Lower leg skin (tissue), 4 donors: Measurements from ENCODE around the gene E2F2. TPM values are rescaled to one million over a fixed set of nuclear protein-coding genes. Genes with fewer than 3 reads are reported as not detected.

Experiments
- DNase-seq, 2 donors: peaks; one replicate each; pipeline ENCODE4 v3.0.0-alpha.2; 2019; ENCODE audit warnings: low spot score in 2 of 2
- H3K4me3 ChIP-seq: fragments of 200-600 bp; sonication (generic); 2 replicates; pipeline ENCODE4 v1.5.1; 2017; ENCODE audit warnings: mild to moderate bottlenecking, low read depth; ENCODE audit not compliant: poor library complexity, severe bottlenecking
- POLR2A ChIP-seq, 2 donors: fragments of 450-650 bp; IDR thresholded peaks; one replicate each; pipeline ENCODE4 v1.6.1; 2016 to 2017; ENCODE audit warnings: antibody characterized with exemption in 2 of 2, mild to moderate bottlenecking in 1 of 2, moderate library complexity in 1 of 2
- WGBS, 2 donors: methylation state at CpG; one replicate each; pipeline ENCODE4 v1.1.5; 2018; 5-methylcytosine and 5-hydroxymethylcytosine counted together
- intact Hi-C: fragments of 100-400 bp; cut with DNase I; formaldehyde crosslinking; loops from one replicate; pipeline ENCODE4 v1.15.0; 2023; ENCODE audit warnings: low total_unique reads
- total RNA-seq, 4 donors: library from RNA; depleted of rRNA; stranded (reverse); fragments of >200 nt; gene quantifications; one replicate each; pipeline ENCODE4 v1.1.0, GENCODE V29; 2016
- TF ChIP-seq, protein P1 (sequence below), 3 donors: fragments of 450-650 bp; IDR thresholded peaks; one replicate each; pipeline ENCODE4 v1.5.1; 2016; ENCODE audit warnings: antibody characterized with exemption in 3 of 3, mild to moderate bottlenecking in 3 of 3, moderate library complexity in 2 of 3

E2F2 gene
- total RNA-seq, 4 donors from 2014 or later = 6.0 to 12.1 (median 9.0) TPM

DNA sequence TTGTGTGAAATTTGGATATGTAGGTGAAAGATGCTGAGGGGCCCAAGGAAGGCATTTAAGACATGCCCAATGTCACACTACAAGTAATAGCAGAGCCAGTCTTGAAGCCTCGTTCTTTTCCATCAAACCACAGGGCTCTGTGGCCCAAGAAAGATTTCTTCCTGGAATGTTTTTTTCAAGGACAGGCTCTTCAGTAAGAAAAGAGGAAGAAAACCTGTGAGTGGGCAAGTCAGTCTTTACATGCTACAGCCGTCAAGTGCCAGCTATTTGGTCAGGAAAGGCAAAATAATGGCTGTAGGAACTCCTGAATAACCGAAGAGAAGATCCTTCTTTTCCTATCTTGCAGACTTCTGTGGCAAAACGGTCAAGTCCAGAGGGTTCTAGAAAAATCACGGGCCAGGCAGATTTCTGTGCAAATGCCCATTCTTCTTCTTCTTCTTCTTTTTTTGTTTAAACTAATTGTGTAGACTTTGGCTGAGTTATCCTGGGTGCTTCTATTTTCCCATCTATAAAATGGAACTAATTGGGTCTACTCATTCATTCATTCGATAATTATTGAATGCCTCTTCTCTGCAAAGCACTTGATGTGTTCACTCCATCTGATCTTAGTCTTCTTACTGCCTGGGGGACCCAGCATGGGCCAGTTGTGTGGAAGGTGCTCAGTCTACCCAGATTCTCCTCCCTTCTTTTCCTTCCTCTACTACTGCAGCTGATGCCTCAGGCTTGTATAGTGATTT lies 30.2 kb upstream of the E2F2 start:
- DNase-seq = no peak
- intact Hi-C loops = no loop called here
- TF ChIP-seq, protein P1, sequence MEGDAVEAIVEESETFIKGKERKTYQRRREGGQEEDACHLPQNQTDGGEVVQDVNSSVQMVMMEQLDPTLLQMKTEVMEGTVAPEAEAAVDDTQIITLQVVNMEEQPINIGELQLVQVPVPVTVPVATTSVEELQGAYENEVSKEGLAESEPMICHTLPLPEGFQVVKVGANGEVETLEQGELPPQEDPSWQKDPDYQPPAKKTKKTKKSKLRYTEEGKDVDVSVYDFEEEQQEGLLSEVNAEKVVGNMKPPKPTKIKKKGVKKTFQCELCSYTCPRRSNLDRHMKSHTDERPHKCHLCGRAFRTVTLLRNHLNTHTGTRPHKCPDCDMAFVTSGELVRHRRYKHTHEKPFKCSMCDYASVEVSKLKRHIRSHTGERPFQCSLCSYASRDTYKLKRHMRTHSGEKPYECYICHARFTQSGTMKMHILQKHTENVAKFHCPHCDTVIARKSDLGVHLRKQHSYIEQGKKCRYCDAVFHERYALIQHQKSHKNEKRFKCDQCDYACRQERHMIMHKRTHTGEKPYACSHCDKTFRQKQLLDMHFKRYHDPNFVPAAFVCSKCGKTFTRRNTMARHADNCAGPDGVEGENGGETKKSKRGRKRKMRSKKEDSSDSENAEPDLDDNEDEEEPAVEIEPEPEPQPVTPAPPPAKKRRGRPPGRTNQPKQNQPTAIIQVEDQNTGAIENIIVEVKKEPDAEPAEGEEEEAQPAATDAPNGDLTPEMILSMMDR (IDR thresholded peaks at IDR 0.05) = no peak
- no peak for TF ChIP-seq POLR2A (IDR thresholded peaks at IDR 0.05)
- H3K4me3 ChIP-seq = no peak overlapping the region
- WGBS, 2 donors = 45 to 66% methylated on average over 6 of the region's 6 CpGs

DNA sequence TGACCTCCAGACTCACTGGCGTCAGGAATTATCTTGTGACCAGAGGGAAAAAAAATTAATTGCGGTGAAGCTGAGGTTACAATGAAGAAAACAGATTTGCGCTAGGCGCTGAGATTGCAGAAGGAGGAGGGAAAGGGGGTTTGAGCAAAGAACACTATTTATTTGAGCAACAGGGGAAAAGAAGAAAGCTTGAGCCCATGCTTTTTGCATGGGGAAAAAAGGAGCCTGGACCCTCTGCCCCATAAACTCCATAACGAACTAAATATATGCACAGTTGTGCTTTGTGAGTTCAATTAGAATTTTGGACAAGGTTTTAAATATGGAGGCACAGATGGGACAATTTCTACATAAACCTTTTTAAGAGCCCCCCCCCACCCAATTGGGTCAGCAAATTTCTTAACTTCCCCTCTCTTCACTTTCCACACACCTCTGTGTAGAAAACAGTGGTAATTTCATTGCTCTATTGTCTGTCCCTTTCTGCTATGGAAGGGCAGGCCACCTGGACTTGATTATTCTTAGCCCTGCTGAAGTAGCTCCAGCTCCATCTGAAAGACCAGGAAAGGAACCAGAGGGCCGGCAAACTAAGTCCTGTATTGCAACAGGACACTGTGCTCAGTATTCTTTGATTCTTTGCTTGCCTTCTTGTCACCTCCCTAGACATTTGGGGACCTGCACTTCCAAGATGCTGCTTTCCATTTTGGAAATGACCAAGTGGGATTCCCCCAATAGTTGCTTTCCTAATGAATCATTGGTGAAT lies 29.1 kb upstream of the E2F2 start:
- H3K4me3 ChIP-seq = peak overlapping the region; percentile 9
- DNase-seq = no peak
- 8 to 13% methylated on average over 6 of the region's 6 CpGs for WGBS, 2 donors
- intact Hi-C loops = loop anchor here (5.0 kb wide), 1 partner anchor 32 kb away; no protein-coding TSS in a partner anchor
- no peak for TF ChIP-seq POLR2A (IDR thresholded peaks at IDR 0.05)
- TF ChIP-seq, protein P1 (IDR thresholded peaks at IDR 0.05) = no peak

DNA sequence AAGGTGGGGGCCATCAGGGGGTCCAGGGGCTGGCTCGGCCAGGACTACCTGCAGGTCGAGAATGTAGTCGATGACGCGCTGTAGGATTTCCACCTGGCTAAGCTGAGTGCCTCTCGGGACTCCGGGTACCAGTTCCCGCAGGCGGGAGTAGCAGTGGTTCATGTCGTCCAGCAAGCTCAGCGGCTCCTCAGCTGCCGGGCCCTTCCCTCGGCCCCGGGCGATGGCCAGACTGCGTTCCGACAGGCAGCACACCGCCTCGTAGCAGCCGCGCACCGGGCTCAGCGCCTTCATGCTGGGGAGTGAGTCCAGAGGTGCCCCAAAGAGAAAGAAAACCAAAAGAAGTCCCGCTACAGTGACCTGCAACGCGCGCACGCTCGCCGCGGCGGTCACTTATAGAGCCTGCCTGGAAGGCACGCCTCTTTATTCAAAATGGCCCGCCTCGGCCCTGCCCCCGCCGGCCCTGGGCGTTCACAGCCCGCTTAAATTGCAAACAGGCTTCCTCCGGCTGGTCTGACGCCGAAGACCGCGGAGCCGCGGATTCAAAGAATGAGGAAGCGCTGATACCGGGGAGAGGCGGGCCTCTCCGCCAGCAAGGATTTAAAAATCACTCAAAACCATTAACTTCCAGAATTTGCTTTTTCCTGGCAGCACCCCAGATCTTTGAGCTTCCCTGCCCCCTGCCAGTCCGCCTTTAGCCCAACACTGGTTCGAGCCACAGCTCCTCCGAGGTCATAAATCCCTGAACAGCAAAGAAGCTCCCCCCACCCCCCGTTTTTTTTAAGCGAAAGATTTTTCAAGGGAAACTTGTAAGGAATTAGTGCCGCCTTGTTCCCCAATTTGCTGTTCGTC lies 28.3 kb upstream of the E2F2 start, which contains the start of gene ID3:
ID3 (minus strand) TSS at position 366 of the 849 bp plus-strand sequence; CDS start at position 291, 75 bp downstream.
- intact Hi-C loops = loop anchor here (5.0 kb wide), 1 partner anchor 33 kb away; no protein-coding TSS in a partner anchor
- peak; percentile 97 to 100 for DNase-seq
- 0 to 1% methylated on average over 20 to 32 of the region's 57 CpGs for WGBS, 2 donors
- TF ChIP-seq, protein P1 (IDR thresholded peaks at IDR 0.05) = no peak
- peak in 1 of 2 donors; percentile 62 for TF ChIP-seq POLR2A (IDR thresholded peaks at IDR 0.05)
- H3K4me3 ChIP-seq = peak within 1 kb of the TSS; percentile 77

DNA sequence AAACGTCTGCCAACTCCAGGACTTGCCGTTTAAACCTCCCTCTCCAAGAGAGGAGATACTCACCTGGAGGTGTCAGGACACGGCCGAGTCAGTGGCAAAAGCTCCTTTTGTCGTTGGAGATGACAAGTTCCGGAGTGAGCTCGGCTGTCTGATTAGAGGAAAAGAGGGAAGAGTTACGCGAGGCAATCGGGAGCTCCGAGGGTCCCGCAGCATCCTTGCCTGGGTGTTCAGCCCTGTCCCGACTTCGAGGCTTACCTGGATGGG lies 27.8 kb upstream of the E2F2 start:
- 1 to 3% methylated on average over 12 to 14 of the region's 14 CpGs for WGBS, 2 donors
- DNase-seq = no peak
- no peak for TF ChIP-seq POLR2A (IDR thresholded peaks at IDR 0.05)
- TF ChIP-seq, protein P1 (IDR thresholded peaks at IDR 0.05) = no peak
- H3K4me3 ChIP-seq = peak overlapping the region; percentile 77
- intact Hi-C loops = loop anchor here (5.0 kb wide), 1 partner anchor 33 kb away; no protein-coding TSS in a partner anchor

DNA sequence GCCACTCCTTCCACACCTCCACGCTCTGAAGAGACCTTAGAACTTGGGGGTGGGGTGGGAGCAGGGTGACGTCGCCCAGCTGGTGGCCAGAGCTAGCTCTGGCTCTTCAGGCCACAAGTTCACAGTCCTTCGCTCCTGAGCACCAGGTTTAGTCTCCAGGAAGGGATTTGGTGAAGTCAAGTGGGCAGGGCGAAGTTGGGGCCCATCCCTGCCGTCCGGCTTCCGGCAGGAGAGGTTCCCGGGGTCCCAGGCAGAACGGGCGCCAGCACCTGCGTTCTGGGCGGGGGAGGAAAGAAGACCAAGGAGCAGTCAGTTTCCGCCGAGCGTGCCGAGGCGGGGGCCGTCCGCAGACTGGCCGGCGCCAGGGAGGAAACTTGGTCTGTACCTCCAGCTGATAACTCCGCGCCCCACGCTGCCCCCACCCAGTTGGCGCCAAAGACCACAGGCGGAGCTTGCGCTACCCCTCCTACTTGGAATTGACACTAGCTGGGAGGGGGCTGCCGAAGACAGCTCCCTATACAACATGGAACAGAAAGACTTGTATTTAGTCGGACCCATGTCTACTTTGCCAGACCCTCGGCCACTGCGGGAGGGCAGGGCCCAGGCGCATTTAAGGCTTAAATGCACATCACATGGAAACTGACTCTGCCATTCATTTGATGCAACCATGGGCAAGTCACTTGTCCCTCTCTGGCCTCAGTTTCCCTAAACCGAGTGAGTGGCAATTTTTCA lies 27.3 kb upstream of the E2F2 start:
- peak in 1 of 2 donors; percentile 94 for DNase-seq
- TF ChIP-seq POLR2A (IDR thresholded peaks at IDR 0.05) = no peak
- H3K4me3 ChIP-seq = peak overlapping the region; percentile 77
- 3 to 8% methylated on average over 18 to 32 of the region's 34 CpGs for WGBS, 2 donors
- intact Hi-C loops = loop anchor here (5.0 kb wide), 1 partner anchor 34 kb away; no protein-coding TSS in a partner anchor
